GM12891 (cell line): ENCODE results near the gene ITGA7.

ENCODE experiments used
- PAX5 ChIP-seq: IDR thresholded peaks from 2 replicates; pipeline ENCODE4 v1.6.1; 2011; ENCODE audit warnings: low read length, moderate library complexity, mild to moderate bottlenecking; ENCODE audit not compliant: insufficient read depth, severe bottlenecking
- POLR2A ChIP-seq: IDR thresholded peaks from 2 replicates; pipeline ENCODE4 v1.6.1; 2011; ENCODE audit warnings: low read depth, low read length, control low read depth
- POLR2AphosphoS5 ChIP-seq: IDR thresholded peaks from 2 replicates; pipeline ENCODE4 v1.6.1; 2011; ENCODE audit warnings: low read depth, low read length, control low read depth
- POU2F2 ChIP-seq: IDR thresholded peaks from 2 replicates; pipeline ENCODE4 v1.6.1; 2011; ENCODE audit warnings: low read depth, mild to moderate bottlenecking, control low read depth, low read length, moderate library complexity
- SPI1 ChIP-seq: IDR thresholded peaks from 2 replicates; pipeline ENCODE4 v1.6.1; 2011; ENCODE audit warnings: low read depth, low read length, control low read depth
- TAF1 ChIP-seq: IDR thresholded peaks from 2 replicates; pipeline ENCODE4 v1.6.1; 2011; ENCODE audit warnings: low read depth, low read length, control low read depth

DNA sequence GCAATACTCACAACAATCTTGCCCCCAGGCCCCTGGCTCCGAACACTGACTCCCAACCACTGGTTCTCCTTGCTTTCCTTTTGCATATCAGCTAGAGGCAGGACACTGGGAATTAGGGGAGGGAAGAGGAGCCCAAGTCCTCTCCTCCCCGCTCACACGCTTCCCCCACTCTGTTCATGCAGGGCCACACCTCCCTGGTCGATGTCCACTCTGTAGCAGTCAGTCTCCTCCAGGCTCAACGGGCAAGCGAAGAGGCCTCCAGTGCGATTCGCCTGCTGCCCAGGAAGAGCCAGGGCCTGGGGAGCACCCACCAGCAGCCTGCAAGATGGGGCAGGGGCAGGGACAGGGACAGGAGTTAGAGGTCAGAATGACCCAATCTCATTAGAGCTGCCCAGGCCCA lies 4.8 kb downstream of the ITGA7 start:
- TF ChIP-seq POLR2A, result no peak
- no peak for TF ChIP-seq SPI1
- no peak for TF ChIP-seq POLR2AphosphoS5
- no peak for TF ChIP-seq POU2F2
- no peak for TF ChIP-seq TAF1
- no peak for TF ChIP-seq PAX5
